H1 (cell line): ENCODE data around the gene TRDN. TPM values are rescaled to one million over a fixed set of nuclear protein-coding genes. Genes with fewer than 3 reads are reported as not detected.

Experiments
- CTCF ChIA-PET: fragments of 300-600 bp; sonication (Branson Sonifier 250); formaldehyde crosslinking; loops from one replicate; lab custom pipeline; 2021; ENCODE audit not compliant: partially characterized antibody; lab: Charles Lee
- POLR2A ChIA-PET: fragments of 300-600 bp; sonication (Branson Sonifier 250); formaldehyde crosslinking; loops from one replicate; lab custom pipeline; 2021; ENCODE audit warnings: inconsistent platforms; ENCODE audit not compliant: partially characterized antibody; lab: Charles Lee
- DNase-seq, 2 experiments: peaks; one replicate each; pipeline versions ENCODE4 v3.0.0 to v3.0.0-alpha.2; 2010 to 2022; ENCODE audit warnings: low spot score in 2 of 2, low read depth in 1 of 2, mixed read lengths in 1 of 2
- FAIRE-seq: peaks from 2 replicates; lab custom pipeline; 2011; peaks lifted over from hg19 to GRCh38; lab: Jason Lieb, UNC
- H2AFZ ChIP-seq: 2 replicates; pipeline ENCODE4 v1.8.1; 2012; ENCODE audit warnings: low read length, inconsistent platforms
- H2AK5ac ChIP-seq: 2 replicates; pipeline ENCODE4 v1.6.1; 2013; ENCODE audit warnings: low read depth, low read length
- H2BK120ac ChIP-seq: replicated peaks from 2 replicates; pipeline ENCODE3; 2013; ENCODE audit warnings: low read depth, low read length, inconsistent platforms
- H2BK12ac ChIP-seq: 2 replicates; pipeline ENCODE4 v1.6.1; 2013; ENCODE audit warnings: low read depth, low read length
- H2BK15ac ChIP-seq: 2 replicates; pipeline ENCODE4 v1.6.1; 2013; ENCODE audit warnings: low read length
- H2BK20ac ChIP-seq: 2 replicates; pipeline ENCODE4 v1.6.1; 2013; ENCODE audit warnings: low read length
- H2BK5ac ChIP-seq: 2 replicates; pipeline ENCODE4 v1.6.1; 2013; ENCODE audit warnings: low read depth, low read length
- H3K14ac ChIP-seq: 2 replicates; pipeline ENCODE4 v1.6.1; 2013; ENCODE audit warnings: inconsistent platforms; ENCODE audit not compliant: insufficient read length
- H3K18ac ChIP-seq: 2 replicates; pipeline ENCODE4 v1.6.1; 2013; ENCODE audit warnings: low read length; ENCODE audit errors: extremely low read depth
- H3K23ac ChIP-seq: 2 replicates; pipeline ENCODE4 v1.6.1; 2013; ENCODE audit warnings: inconsistent platforms; ENCODE audit not compliant: insufficient read length
- H3K23me2 ChIP-seq: 2 replicates; pipeline ENCODE4 v1.6.1; 2013; ENCODE audit warnings: low read depth, low read length
- H3K27ac ChIP-seq: 2 replicates; pipeline ENCODE4 v1.6.1; 2011; ENCODE audit warnings: low read depth, low read length, inconsistent platforms
- H3K27me3 ChIP-seq, 4 experiments: replicated peaks in 1 of 4; 1 replicate in 1 of 4; 2 replicates in 3 of 4; pipeline versions ENCODE4 v1.6.1 to v1.8.1; 2011 to 2013; ENCODE audit warnings: low read length in 3 of 4, mild to moderate bottlenecking in 3 of 4, inconsistent platforms in 2 of 4, mixed read lengths in 2 of 4, moderate library complexity in 1 of 4; ENCODE audit not compliant: control insufficient read depth in 3 of 4, insufficient read depth in 3 of 4; ENCODE audit errors: extremely low read depth in 1 of 4
- H3K36me3 ChIP-seq, 4 experiments: 2 replicates each; pipeline versions ENCODE4 v1.6.1 to v1.8.1; 2011 to 2013; ENCODE audit warnings: mild to moderate bottlenecking in 4 of 4, low read length in 3 of 4, moderate library complexity in 2 of 4, control low read depth in 1 of 4, inconsistent platforms in 1 of 4; ENCODE audit not compliant: insufficient read depth in 4 of 4, control insufficient read depth in 2 of 4
- H3K4ac ChIP-seq: replicated peaks from 2 replicates; pipeline ENCODE3; 2013; ENCODE audit warnings: low read length, low read depth, mixed read lengths, inconsistent platforms; ENCODE audit not compliant: insufficient read length
- H3K4me1 ChIP-seq, 4 experiments: replicated peaks in 1 of 4; 1 replicate in 1 of 4; 2 replicates in 3 of 4; pipeline versions ENCODE4 v1.6.1 to v1.8.1; 2011 to 2013; ENCODE audit warnings: low read length in 3 of 4, inconsistent platforms in 2 of 4, mixed read lengths in 1 of 4; ENCODE audit not compliant: insufficient read depth in 4 of 4, control insufficient read depth in 3 of 4
- H3K4me2 ChIP-seq, 2 experiments: 2 replicates each; pipeline versions ENCODE4 v1.6.1 to v1.8.1; 2011 to 2013; ENCODE audit warnings: low read depth in 2 of 2, low read length in 2 of 2, control low read depth in 1 of 2, inconsistent platforms in 1 of 2, mild to moderate bottlenecking in 1 of 2; ENCODE audit not compliant: insufficient read depth in 1 of 2
- H3K4me3 ChIP-seq, 4 experiments: fragments of 200-600, 300-600 bp in 1 of 4; sonication (generic), shearing (Covaris generic), sonication (Bioruptor Twin) in 1 of 4; 2 replicates each; pipeline versions ENCODE4 v1.5.1 to v1.8.1; 2011 to 2016; ENCODE audit warnings: low read length in 4 of 4, low read depth in 3 of 4, control low read depth in 2 of 4, inconsistent platforms in 2 of 4, mild to moderate bottlenecking in 2 of 4, mixed read lengths in 1 of 4, moderate library complexity in 1 of 4; ENCODE audit not compliant: insufficient read depth in 2 of 4; ENCODE audit errors: extremely low read depth in 1 of 4
- H3K56ac ChIP-seq: replicated peaks from 2 replicates; pipeline ENCODE3; 2013; ENCODE audit warnings: low read depth, mild to moderate bottlenecking, mixed read lengths, low read length, inconsistent platforms; ENCODE audit not compliant: insufficient read length
- H3K79me1 ChIP-seq: 2 replicates; pipeline ENCODE4 v1.6.1; 2013; ENCODE audit warnings: low read depth, low read length, control low read depth
- H3K79me2 ChIP-seq, 2 experiments: 2 replicates each; pipeline versions ENCODE4 v1.6.1 to v1.8.1; 2012 to 2013; ENCODE audit warnings: low read length in 2 of 2, mild to moderate bottlenecking in 2 of 2, inconsistent platforms in 1 of 2; ENCODE audit not compliant: insufficient read depth in 2 of 2, control insufficient read depth in 1 of 2
- H3K9ac ChIP-seq, 4 experiments: replicated peaks in 1 of 4; 1 replicate in 1 of 4; 2 replicates in 3 of 4; pipeline versions ENCODE4 v1.6.1 to v1.8.1; 2011 to 2013; ENCODE audit warnings: low read depth in 3 of 4, low read length in 3 of 4, control low read depth in 2 of 4, mild to moderate bottlenecking in 2 of 4, moderate library complexity in 2 of 4, inconsistent platforms in 1 of 4; ENCODE audit errors: extremely low read depth in 1 of 4
- H3K9me3 ChIP-seq, 2 experiments: 2 replicates each; pipeline versions ENCODE4 v1.6.1 to v1.8.1; 2012 to 2013; ENCODE audit warnings: mild to moderate bottlenecking in 2 of 2, moderate library complexity in 2 of 2, control low read depth in 1 of 2, inconsistent platforms in 1 of 2, low read depth in 1 of 2, low read length in 1 of 2, mixed read lengths in 1 of 2; ENCODE audit not compliant: insufficient read depth in 2 of 2
- H4K20me1 ChIP-seq, 2 experiments: replicated peaks in 1 of 2; 2 replicates each; pipeline versions ENCODE3 to v1.8.1; 2011 to 2013; ENCODE audit warnings: inconsistent platforms in 2 of 2, low read length in 2 of 2, mild to moderate bottlenecking in 1 of 2; ENCODE audit not compliant: insufficient read depth in 2 of 2, control insufficient read depth in 1 of 2
- H4K5ac ChIP-seq: 2 replicates; pipeline ENCODE4 v1.6.1; 2013; ENCODE audit warnings: low read length, low read depth, mixed read lengths, inconsistent platforms; ENCODE audit not compliant: insufficient read length
- H4K8ac ChIP-seq: 2 replicates; pipeline ENCODE4 v1.8.0; 2013; ENCODE audit warnings: mild to moderate bottlenecking, moderate library complexity, low read length, inconsistent platforms; ENCODE audit not compliant: insufficient read depth; ENCODE audit errors: extremely low read depth
- H4K91ac ChIP-seq: replicated peaks from 2 replicates; pipeline ENCODE3; 2013; ENCODE audit warnings: low read length, mixed read lengths, inconsistent platforms; ENCODE audit not compliant: insufficient read length
- BCL11A ChIP-seq, 2 experiments: IDR thresholded peaks; one replicate each; pipeline ENCODE4 v1.6.1; 2011; ENCODE audit warnings: low read depth in 2 of 2, low read length in 2 of 2, mild to moderate bottlenecking in 2 of 2
- FOSL1 ChIP-seq: IDR thresholded peaks from 2 replicates; pipeline ENCODE4 v1.6.1; 2011; ENCODE audit warnings: mild to moderate bottlenecking, low read depth, low read length, moderate library complexity; ENCODE audit not compliant: insufficient read depth
- POLR2A ChIP-seq, 2 experiments: IDR thresholded peaks; 1 replicate in 1 of 2; 2 replicates in 1 of 2; pipeline ENCODE4 v1.6.1; 2011; ENCODE audit warnings: low read depth in 2 of 2, low read length in 2 of 2, mild to moderate bottlenecking in 2 of 2; ENCODE audit errors: control extremely low read depth in 1 of 2
- SAP30 ChIP-seq: fragments of 300-600 bp; sonication (generic); IDR thresholded peaks from 2 replicates; pipeline ENCODE4 v1.7.1; 2012; ENCODE audit warnings: low read length, moderate library complexity, mild to moderate bottlenecking, inconsistent platforms; ENCODE audit not compliant: insufficient read depth, insufficient replicate concordance
- SRF ChIP-seq: IDR thresholded peaks from 2 replicates; pipeline ENCODE4 v1.6.1; 2011; ENCODE audit warnings: mild to moderate bottlenecking, low read depth, low read length, moderate library complexity
- ZNF274 ChIP-seq: IDR thresholded peaks from 2 replicates; pipeline ENCODE4 v1.7.0; 2012; ENCODE audit warnings: low read length, borderline replicate concordance; ENCODE audit errors: extremely low read depth
- WGBS, 2 experiments: shearing (Covaris generic) in 1 of 2; methylation state at CpG; one replicate each; pipeline versions ENCODE4 v1.1.6 to v1.1.7; 2013 to 2015; ENCODE audit warnings: low lambda C conversion rate in 2 of 2, mixed read lengths in 2 of 2, inconsistent platforms in 1 of 2, low coverage in 1 of 2, missing lambda C conversion rate in 1 of 2; ENCODE audit not compliant: insufficient replicate concordance in 2 of 2, insufficient coverage in 1 of 2, insufficient read length in 1 of 2; ENCODE audit errors: extremely low coverage in 1 of 2, missing lambda C conversion rate in 1 of 2; 5-methylcytosine and 5-hydroxymethylcytosine counted together
- polyA plus RNA-seq, 7 experiments: library from polyadenylated mRNA; depleted of rRNA in 3 of 7; stranded (reverse) in 5 of 7; unstranded in 2 of 7; fragments of >200 nt in 5 of 7; fragments of 200-250 nt in 2 of 7; gene quantifications; 1 replicate in 5 of 7; 2 replicates in 1 of 7; 4 replicates in 1 of 7; pipeline versions ENCODE4 v1.2.1 to v1.2.3, GENCODE V29; 2011 to 2013; ENCODE audit warnings: missing spikeins in 2 of 7, mixed read lengths in 2 of 7
- total RNA-seq: library from RNA; stranded (reverse); fragmentation: NEBNext Ultra II Directional; extraction: Animal tissue kit (Norgen Biotek cat#: 25700); gene quantifications from 2 replicates; pipeline ENCODE4 v1.2.1, GENCODE V29; 2021
- TF ChIP-seq, protein P1 (sequence below): IDR thresholded peaks from 2 replicates; pipeline ENCODE4 v1.6.1; 2011; ENCODE audit warnings: low read depth, mild to moderate bottlenecking, low read length; ENCODE audit not compliant: insufficient read depth

TRDN gene
- total and polyA plus RNA-seq, 2 of the 8 experiments (the other 6 are each of a cell fraction or from before 2014, with no cell fraction given): 1.6 to 41.6 TPM

DNA sequence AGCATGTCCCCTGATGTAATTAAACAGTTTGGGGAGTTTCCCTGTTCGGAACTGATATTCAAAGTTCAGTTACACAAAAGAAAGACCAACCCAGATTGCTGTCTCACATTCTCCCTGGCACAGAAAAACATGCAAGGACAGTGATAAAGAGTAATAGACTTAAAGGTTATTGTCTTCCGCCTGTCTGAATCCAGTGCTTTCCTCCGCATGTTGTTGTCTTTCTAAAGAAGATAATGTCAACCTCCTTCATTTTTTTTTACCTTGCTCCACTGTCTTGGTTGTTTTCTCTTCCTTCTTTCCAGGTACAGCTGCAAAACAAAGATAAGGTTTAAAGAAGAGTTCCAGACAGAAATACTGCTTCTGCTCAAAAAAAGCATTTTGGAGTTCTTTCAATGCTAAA lies 284.5 kb downstream of the TRDN start:
- H4K20me1 ChIP-seq: no peaks in the 10 kb centered on the region
- DNase-seq (no peak), FAIRE-seq (no peak)
- H2BK12ac ChIP-seq: no peak overlapping the region
- H4K91ac ChIP-seq: no peak overlapping the region
- no peaks in the 10 kb centered on the region for H3K36me3 ChIP-seq
- no peak overlapping the region for H3K4me3 ChIP-seq
- H2AK5ac ChIP-seq: no peak overlapping the region
- POLR2A ChIA-PET: no interaction called here
- H3K27ac ChIP-seq: no peak overlapping the region
- no peak overlapping the region for H2BK20ac ChIP-seq
- no peak overlapping the region for H3K14ac ChIP-seq
- WGBS, 2 experiments: 89% methylated on average over 3 of the region's 3 CpGs; no CpG with 5 or more reads in 1 of the 2 experiments
- no peak overlapping the region for H3K56ac ChIP-seq
- H2BK15ac ChIP-seq: no peak overlapping the region
- H3K23me2 ChIP-seq: no peaks in the 10 kb centered on the region
- no peaks in the 10 kb centered on the region for H3K79me2 ChIP-seq
- H4K8ac ChIP-seq: no peak overlapping the region
- no peak overlapping the region for H2BK120ac ChIP-seq
- no peaks in the 10 kb centered on the region for H3K9me3 ChIP-seq
- no peak overlapping the region for H3K18ac ChIP-seq
- no peak overlapping the region for H4K5ac ChIP-seq
- no peak overlapping the region for H3K4me2 ChIP-seq
- H3K23ac ChIP-seq: no peak overlapping the region
- H3K4ac ChIP-seq: no peak overlapping the region
- no peaks in the 10 kb centered on the region for H3K4me1 ChIP-seq
- H3K79me1 ChIP-seq: no peaks in the 10 kb centered on the region
- no peaks in the 10 kb centered on the region for H3K27me3 ChIP-seq
- CTCF ChIA-PET: no interaction called here
- H3K9ac ChIP-seq: no peak overlapping the region
- H2AFZ ChIP-seq: peak overlapping the region; percentile 70; the same call in 1 of the 2 replicates
- H2BK5ac ChIP-seq: no peak overlapping the region
- TF ChIP-seq SRF (no peak), FOSL1 (no peak), POLR2A (IDR thresholded peaks at IDR 0.05; ENCODE audit: control extremely low read depth in 1 of 2, low read depth in 2 of 2, low read length in 2 of 2) (no peak), BCL11A (IDR thresholded peaks at IDR 0.05; ENCODE audit: low read depth in 2 of 2, low read length in 2 of 2) (no peak), ZNF274 (no peak), SAP30 (no peak)
- TF ChIP-seq, protein P1, sequence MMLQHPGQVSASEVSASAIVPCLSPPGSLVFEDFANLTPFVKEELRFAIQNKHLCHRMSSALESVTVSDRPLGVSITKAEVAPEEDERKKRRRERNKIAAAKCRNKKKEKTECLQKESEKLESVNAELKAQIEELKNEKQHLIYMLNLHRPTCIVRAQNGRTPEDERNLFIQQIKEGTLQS: no peak
